Right cardiac atrium (tissue), 5 donors: ENCODE data around the gene MAP3K6. TPM values are rescaled to one million over a fixed set of nuclear protein-coding genes. Genes with fewer than 3 reads are reported as not detected.

Experiments
- ATAC-seq, 2 donors: fragments of 200-7000 bp; cut with Tn5 transposase; one replicate each; pipeline versions ENCODE4 v1.8.0 to v1.9.1; 2020; ENCODE audit warnings: moderate library complexity in 2 of 2, mild to moderate bottlenecking in 1 of 2
- DNase-seq, 3 donors: peaks; one replicate each; pipeline ENCODE4 v3.0.0-alpha.2; 2020
- H3K27ac ChIP-seq: one replicate; pipeline ENCODE4 v1.5.1; 2013; ENCODE audit warnings: mild to moderate bottlenecking, low read length, control low read depth, moderate library complexity
- H3K27me3 ChIP-seq: one replicate; pipeline ENCODE4 v1.6.1; 2013; ENCODE audit not compliant: control insufficient read depth, insufficient read depth
- H3K4me1 ChIP-seq: one replicate; pipeline ENCODE4 v1.6.1; 2013; ENCODE audit warnings: low read length; ENCODE audit not compliant: control insufficient read depth, insufficient read depth
- H3K4me3 ChIP-seq: one replicate; pipeline ENCODE4 v1.5.1; 2013; ENCODE audit warnings: low read length, control low read depth
- H3K9me3 ChIP-seq: one replicate; pipeline ENCODE4 v1.6.1; 2013; ENCODE audit warnings: low read length; ENCODE audit not compliant: control insufficient read depth
- WGBS: extraction: QIAGEN DNeasy Blood & Tissue Kit; methylation state at CpG from one replicate; pipeline ENCODE4 v1.1.7; 2013; 5-methylcytosine and 5-hydroxymethylcytosine counted together
- intact Hi-C, 4 donors: fragments of 100-400 bp; cut with DNase I; formaldehyde crosslinking; loops; one replicate each; pipeline versions ENCODE4 v1.11.0 to v1.14.0; 2022 to 2023
- polyA plus RNA-seq: library from polyadenylated mRNA; stranded (reverse); fragments of 200-250 nt; gene quantifications from one replicate; pipeline ENCODE4 v1.2.3, GENCODE V29; 2013
- total RNA-seq, 4 donors: library from RNA; stranded (reverse); fragmentation: NEBNext Ultra II Directional; extraction: Animal tissue kit (Norgen Biotek cat#: 25700); gene quantifications; one replicate each; pipeline ENCODE4 v1.2.1, GENCODE V29; 2021
- donor health status: healthy with polysubstance abuse.
- donor health status: DM: no; HTN: yes; CAD: no.
- donor health status: DM: no; HTN: no; CAD: no.
- donor health status: DM: no; HTN: yes; CAD: no; lungs with severe emphysema.
- donor health status: DM: yes; HTN: yes; CAD: no.

MAP3K6 gene
- total and polyA plus RNA-seq, 5 donors = 40.7 to 52.7 (median 47.5) TPM

GRCh38 chr1:27353166-27353565 lies 13.6 kb downstream of the MAP3K6 start:
- ATAC-seq (no peak), DNase-seq (peak in 1 of 3 donors; percentile 77)
- Histone ChIP-seq H3K27me3 (no peaks in the 10 kb centered on the region), H3K4me1 (peaks cover 6% of the 10 kb centered on the region), H3K27ac (no peak overlapping the region), H3K9me3 (no peaks in the 10 kb centered on the region), H3K4me3 (no peak overlapping the region)
- WGBS = 83% methylated on average over 13 of the region's 13 CpGs
- intact Hi-C loops = no loop called here

GRCh38 chr1:27351541-27352107 lies 15.1 kb downstream of the MAP3K6 start:
- Histone ChIP-seq H3K4me1 (peaks cover 6% of the 10 kb centered on the region), H3K4me3 (no peak overlapping the region), H3K27me3 (no peaks in the 10 kb centered on the region), H3K9me3 (no peaks in the 10 kb centered on the region), H3K27ac (no peak overlapping the region)
- ATAC-seq = no peak
- intact Hi-C loops = no loop called here
- DNase-seq = peak in 1 of 3 donors; percentile 59
- WGBS = 48% methylated on average over 8 of the region's 8 CpGs

GRCh38 chr1:27350663-27351540 lies 15.9 kb downstream of the MAP3K6 start:
- ATAC-seq = peak; percentile 55 to 57
- peaks cover 6% of the 10 kb centered on the region for H3K4me1 ChIP-seq
- H3K27ac ChIP-seq = peak overlapping the region; percentile 1
- no peak overlapping the region for H3K4me3 ChIP-seq
- no peaks in the 10 kb centered on the region for H3K9me3 ChIP-seq
- intact Hi-C loops = no loop called here
- peak; percentile 75 to 91 (median 89) for DNase-seq
- no peaks in the 10 kb centered on the region for H3K27me3 ChIP-seq
- 22% methylated on average over 62 of the region's 62 CpGs for WGBS

- no peaks in the 10 kb centered on the region for H3K9me3 ChIP-seq
- peak; percentile 64 to 71 for ATAC-seq
- no peaks in the 10 kb centered on the region for H3K27me3 ChIP-seq
- H3K27ac ChIP-seq = no peak overlapping the region
- peak; percentile 73 to 89 (median 88) for DNase-seq
- intact Hi-C loops = no loop called here
- H3K4me3 ChIP-seq = peak overlapping the region; percentile 27
- H3K4me1 ChIP-seq = peaks cover 6% of the 10 kb centered on the region
- WGBS = 11% methylated on average over 84 of the region's 84 CpGs
These were observed 16.7 kb downstream of the MAP3K6 start for GRCh38 chr1:27349784-27350662.

- Histone ChIP-seq H3K4me1 (peaks cover 6% of the 10 kb centered on the region), H3K9me3 (no peaks in the 10 kb centered on the region), H3K27ac (no peak overlapping the region), H3K27me3 (no peaks in the 10 kb centered on the region), H3K4me3 (peak overlapping the region; percentile 27)
- DNase-seq = peak; percentile 33 to 74 (median 73)
- ATAC-seq = peak; percentile 34 to 36
- intact Hi-C loops = no loop called here
- 24% methylated on average over 51 of the region's 51 CpGs for WGBS
These were observed 17.6 kb downstream of the MAP3K6 start for GRCh38 chr1:27348861-27349783.

- Histone ChIP-seq H3K4me3 (no peak overlapping the region), H3K4me1 (peaks cover 6% of the 10 kb centered on the region), H3K27me3 (no peaks in the 10 kb centered on the region), H3K9me3 (no peaks in the 10 kb centered on the region), H3K27ac (no peak overlapping the region)
- 81% methylated on average over 14 of the region's 14 CpGs for WGBS
- DNase-seq (no peak), ATAC-seq (no peak)
- intact Hi-C loops = no loop called here
These were observed 19.7 kb downstream of the MAP3K6 start for GRCh38 chr1:27346991-27347624.

GRCh38 chr1:27346357-27346756 lies 20.4 kb downstream of the MAP3K6 start:
- intact Hi-C loops = no loop called here
- H3K9me3 ChIP-seq = no peaks in the 10 kb centered on the region
- ATAC-seq (no peak), DNase-seq (no peak)
- no peak overlapping the region for H3K4me3 ChIP-seq
- 94% methylated on average over 8 of the region's 8 CpGs for WGBS
- peaks cover 6% of the 10 kb centered on the region for H3K4me1 ChIP-seq
- H3K27me3 ChIP-seq = no peaks in the 10 kb centered on the region
- no peak overlapping the region for H3K27ac ChIP-seq

- DNase-seq (peak in 1 of 3 donors; percentile 29), ATAC-seq (no peak)
- no peak overlapping the region for H3K4me3 ChIP-seq
- H3K9me3 ChIP-seq = no peaks in the 10 kb centered on the region
- H3K27me3 ChIP-seq = no peaks in the 10 kb centered on the region
- H3K4me1 ChIP-seq = peaks cover 2% of the 10 kb centered on the region
- 88% methylated on average over 12 of the region's 12 CpGs for WGBS
- no peak overlapping the region for H3K27ac ChIP-seq
- intact Hi-C loops = no loop called here
These were observed 21.5 kb downstream of the MAP3K6 start for GRCh38 chr1:27345272-27345671.

- H3K4me3 ChIP-seq = no peak overlapping the region
- 76% methylated on average over 5 of the region's 5 CpGs for WGBS
- no peaks in the 10 kb centered on the region for H3K27me3 ChIP-seq
- no peaks in the 10 kb centered on the region for H3K4me1 ChIP-seq
- ATAC-seq = no peak
- intact Hi-C loops = no loop called here
- H3K27ac ChIP-seq = no peak overlapping the region
- no peak for DNase-seq
- H3K9me3 ChIP-seq = no peaks in the 10 kb centered on the region
These were observed 23.1 kb downstream of the MAP3K6 start for GRCh38 chr1:27343639-27344025.
